Measurements from ENCODE around the gene KLHL29. TPM values are rescaled to one million over a fixed set of nuclear protein-coding genes. Genes with fewer than 3 reads are reported as not detected.

KLHL29 gene
- total RNA-seq, 1 experiment from 2014 or later, result 7.7 TPM

- ATAC-seq (no peak), DNase-seq (ENCODE audit: low read depth, low spot score) (no peak)
- H3K27me3 ChIP-seq (ENCODE audit: control insufficient read depth, insufficient read depth, low read length), result no peaks in the 10 kb centered on the region
- no peaks in the 10 kb centered on the region for H3K36me3 ChIP-seq (ENCODE audit: control insufficient read depth, insufficient read depth, low read length)
- POLR2A ChIA-PET, result no interaction called here
- intact Hi-C loops (cut with micrococcal nuclease; ENCODE audit: unreplicated experiment) (no loop called here), in situ Hi-C loops (cut with HindIII; ENCODE audit: low pct_unique_long_range_greater_than_20kb, low sequenced_read_pairs) (no loop called here)
- TF ChIP-seq SIN3A (IDR thresholded peaks at IDR 0.05; ENCODE audit: borderline replicate concordance, insufficient read depth, low read depth, low read length) (no peak), POLR2AphosphoS5 (IDR thresholded peaks at IDR 0.05; ENCODE audit: low read depth, low read length) (no peak), CTCF (IDR thresholded peaks at IDR 0.05) (no peak), REST (IDR thresholded peaks at IDR 0.05; ENCODE audit: insufficient read depth in 1 of 2, low read depth in 2 of 2, low read length in 1 of 2) (no peak), TCF7L2 (IDR thresholded peaks at IDR 0.05; ENCODE audit: low read depth, low read length) (no peak)
- H3K4me1 ChIP-seq (ENCODE audit: control insufficient read depth, insufficient read depth, low read length), result peaks cover 7% of the 10 kb centered on the region; the same call in 1 of the 2 replicates
- H3K27ac ChIP-seq (ENCODE audit: low read length), result no peak overlapping the region
- CTCF ChIA-PET, result no interaction called here
- H3K9me3 ChIP-seq (ENCODE audit: control insufficient read depth, insufficient read depth, low read depth, low read length), result no peaks in the 10 kb centered on the region
- no peak overlapping the region for H3K4me3 ChIP-seq (ENCODE audit: low read depth in 2 of 2, low read length in 2 of 2)
- BruUV-seq (replicated peaks), result no TSS peak
These were observed 169.2 kb downstream of the KLHL29 start for GRCh38 chr2:23554054-23554697.

DNA sequence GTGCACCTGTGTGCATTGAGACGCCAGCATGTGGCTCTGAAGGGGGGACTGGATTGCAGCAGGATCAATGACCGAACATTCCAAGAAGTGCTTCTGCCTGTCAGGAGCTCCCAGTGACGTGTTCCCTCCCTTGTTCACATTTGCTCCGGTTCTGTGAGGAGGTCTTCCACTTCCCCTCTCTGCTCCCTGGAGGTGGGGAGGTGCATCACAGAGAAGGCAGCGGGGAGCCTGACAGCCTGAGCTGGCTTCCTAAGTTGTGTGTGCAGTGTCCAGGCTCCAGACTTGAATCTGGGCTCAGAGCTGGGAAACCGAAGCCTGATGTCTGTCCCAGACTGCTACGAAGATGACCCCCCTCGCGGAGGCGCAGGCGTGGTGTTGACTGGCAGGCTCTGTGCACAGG is 171.0 kb downstream of the KLHL29 start:
- Histone ChIP-seq H3K4me3 (ENCODE audit: low read depth in 2 of 2, low read length in 2 of 2) (no peak overlapping the region), H3K4me1 (ENCODE audit: control insufficient read depth, insufficient read depth, low read length) (no peaks in the 10 kb centered on the region), H3K9me3 (ENCODE audit: control insufficient read depth, insufficient read depth, low read depth, low read length) (no peaks in the 10 kb centered on the region), H3K27ac (ENCODE audit: low read length) (no peak overlapping the region), H3K27me3 (ENCODE audit: control insufficient read depth, insufficient read depth, low read length) (no peaks in the 10 kb centered on the region), H3K36me3 (ENCODE audit: control insufficient read depth, insufficient read depth, low read length) (no peaks in the 10 kb centered on the region)
- no TSS peak for BruUV-seq (replicated peaks)
- in situ Hi-C loops (cut with HindIII; ENCODE audit: low pct_unique_long_range_greater_than_20kb, low sequenced_read_pairs), result no loop called here
- intact Hi-C loops (cut with micrococcal nuclease; ENCODE audit: unreplicated experiment), result no loop called here
- POLR2A ChIA-PET, result no interaction called here
- DNase-seq (ENCODE audit: low read depth, low spot score), result no peak
- CTCF ChIA-PET, result no interaction called here
- no peak for ATAC-seq
- TF ChIP-seq CTCF (IDR thresholded peaks at IDR 0.05) (no peak), TCF7L2 (IDR thresholded peaks at IDR 0.05; ENCODE audit: low read depth, low read length) (no peak), POLR2AphosphoS5 (IDR thresholded peaks at IDR 0.05; ENCODE audit: low read depth, low read length) (no peak)

All from Panc1 (cell line).